GM23338 (cell line): ENCODE data around the gene SLC25A4. TPM values are rescaled to one million over a fixed set of nuclear protein-coding genes. Genes with fewer than 3 reads are reported as not detected.

ENCODE experiments used
- ATAC-seq: fragments of 200-7000 bp; cut with Tn5 transposase; 3 replicates; pipeline ENCODE4 v1.9.1; 2020
- DNase-seq: peaks from one replicate; pipeline ENCODE4 v3.0.0-alpha.2; 2015; ENCODE audit warnings: low spot score
- H2AFZ ChIP-seq: fragments of 200-600 bp; sonication (generic); 2 replicates; pipeline ENCODE4 v1.8.0; 2016; ENCODE audit warnings: antibody characterized with exemption, mild to moderate bottlenecking, moderate library complexity
- H3F3A ChIP-seq: fragments of 200-600 bp; sonication (generic); replicated peaks from 2 replicates; pipeline ENCODE4 v1.8.0; 2017; ENCODE audit warnings: antibody characterized with exemption, mixed run types, low read depth
- H3K27ac ChIP-seq: fragments of 200-600 bp; sonication (generic); 2 replicates; pipeline ENCODE4 v1.6.1; 2016; ENCODE audit warnings: low read depth
- H3K27me3 ChIP-seq: fragments of 200-600 bp; sonication (generic); 2 replicates; pipeline ENCODE4 v1.8.0; 2016; ENCODE audit warnings: mild to moderate bottlenecking, mixed run types, moderate library complexity; ENCODE audit not compliant: insufficient read depth
- H3K36me3 ChIP-seq: fragments of 200-600 bp; sonication (generic); 2 replicates; pipeline ENCODE4 v1.8.0; 2016; ENCODE audit warnings: mild to moderate bottlenecking; ENCODE audit not compliant: insufficient read depth
- H3K4me1 ChIP-seq: fragments of 200-600 bp; sonication (generic); 2 replicates; pipeline ENCODE4 v1.8.0; 2016; ENCODE audit warnings: mild to moderate bottlenecking, moderate library complexity; ENCODE audit not compliant: insufficient read depth
- H3K4me2 ChIP-seq: fragments of 200-600 bp; sonication (generic); 2 replicates; pipeline ENCODE4 v1.7.1; 2017; ENCODE audit warnings: mixed run types
- H3K4me3 ChIP-seq: fragments of 200-600 bp; sonication (generic); 2 replicates; pipeline ENCODE4 v1.6.1; 2016; ENCODE audit warnings: mixed run types
- H3K79me2 ChIP-seq: fragments of 200-600 bp; sonication (generic); replicated peaks from 2 replicates; pipeline ENCODE4 v1.8.0; 2017; ENCODE audit warnings: mild to moderate bottlenecking; ENCODE audit not compliant: insufficient read depth
- H3K9me2 ChIP-seq: fragments of 200-600 bp; sonication (generic); 2 replicates; pipeline ENCODE4 v1.8.0; 2017; ENCODE audit not compliant: insufficient read depth
- H4K20me1 ChIP-seq: fragments of 200-600 bp; sonication (generic); replicated peaks from 2 replicates; pipeline ENCODE4 v1.8.0; 2017; ENCODE audit warnings: mild to moderate bottlenecking; ENCODE audit not compliant: insufficient read depth
- H3K27ac Mint-ChIP-seq: 2 replicates; pipeline ENCODE4 v1.8.0; 2020; ENCODE audit warnings: inconsistent platforms, mild to moderate bottlenecking, moderate library complexity, mixed read lengths
- H3K27me3 Mint-ChIP-seq: 3 replicates; pipeline ENCODE4 v1.8.0; 2022; ENCODE audit warnings: low read depth, mild to moderate bottlenecking, moderate library complexity, mixed read lengths, inconsistent platforms; ENCODE audit not compliant: insufficient read depth, poor library complexity
- H3K36me3 Mint-ChIP-seq: 3 replicates; pipeline ENCODE4 v1.8.0; 2021; ENCODE audit warnings: low read depth, mild to moderate bottlenecking, inconsistent platforms, moderate library complexity, mixed read lengths
- H3K4me1 Mint-ChIP-seq: 3 replicates; pipeline ENCODE4 v1.8.0; 2020; ENCODE audit warnings: mild to moderate bottlenecking, inconsistent platforms, mixed read lengths
- H3K4me3 Mint-ChIP-seq: 3 replicates; pipeline ENCODE4 v1.8.0; 2021; ENCODE audit warnings: moderate library complexity, mild to moderate bottlenecking, inconsistent platforms, mixed read lengths
- H3K9me3 Mint-ChIP-seq: 3 replicates; pipeline ENCODE4 v1.8.0; 2020; ENCODE audit warnings: moderate library complexity, mild to moderate bottlenecking, inconsistent platforms, mixed read lengths
- CREB1 ChIP-seq: fragments of 250-450 bp; sonication (Bioruptor Pico); IDR thresholded peaks from 2 replicates; pipeline ENCODE4 v1.5.0; 2020; ENCODE audit warnings: low read depth, mild to moderate bottlenecking, moderate library complexity
- ETS1 ChIP-seq: IDR thresholded peaks from 2 replicates; pipeline ENCODE4 v1.6.1; 2016; ENCODE audit warnings: antibody characterized with exemption
- EZH2 ChIP-seq: fragments of 200-600 bp; sonication (generic); IDR thresholded peaks from one replicate; pipeline ENCODE4 v1.8.0; 2017; ENCODE audit warnings: antibody characterized with exemption, mild to moderate bottlenecking, low read depth; ENCODE audit not compliant: unreplicated experiment
- EZH2phosphoT487 ChIP-seq: fragments of 200-600 bp; sonication (generic); IDR thresholded peaks from one replicate; pipeline ENCODE4 v1.8.1; 2018; ENCODE audit warnings: antibody characterized with exemption; ENCODE audit not compliant: unreplicated experiment
- JUNB ChIP-seq: IDR thresholded peaks from one replicate; pipeline ENCODE4 v1.6.1; 2016; ENCODE audit warnings: antibody characterized with exemption; ENCODE audit not compliant: unreplicated experiment
- NANOG ChIP-seq: IDR thresholded peaks from 2 replicates; pipeline ENCODE4 v1.6.1; 2016; ENCODE audit warnings: antibody characterized with exemption, borderline replicate concordance
- POLR2AphosphoS5 ChIP-seq: IDR thresholded peaks from 2 replicates; pipeline ENCODE4 v1.6.1; 2016; ENCODE audit warnings: antibody characterized with exemption, low read depth
- STAT1 ChIP-seq: IDR thresholded peaks from one replicate; pipeline ENCODE4 v1.6.1; 2016; ENCODE audit warnings: antibody characterized with exemption; ENCODE audit not compliant: unreplicated experiment
- ZNF114 ChIP-seq: fragments of 250-450 bp; sonication (Bioruptor Pico); IDR thresholded peaks from 2 replicates; pipeline ENCODE4 v1.5.0; 2020; ENCODE audit warnings: mild to moderate bottlenecking, moderate library complexity
- ZNF331 ChIP-seq: fragments of 250-450 bp; sonication (Bioruptor Pico); IDR thresholded peaks from 2 replicates; pipeline ENCODE4 v1.5.0; 2020; ENCODE audit warnings: low read depth, mild to moderate bottlenecking, moderate library complexity
- polyA plus RNA-seq: library from polyadenylated mRNA; unstranded; fragments of >200 nt; fragmentation: Nextera tagmentation; extraction: Ambion mirVana; gene quantifications from 2 replicates; pipeline ENCODE4 v1.2.1, GENCODE V29; 2016
- total RNA-seq: library from RNA; depleted of rRNA; stranded (reverse); fragments of >200 nt; shearing (Covaris generic); gene quantifications from 2 replicates; pipeline ENCODE4 v1.2.3, GENCODE V29; 2014
- TF ChIP-seq, protein P1 (sequence below): IDR thresholded peaks from one replicate; pipeline ENCODE4 v1.6.1; 2018; ENCODE audit warnings: antibody characterized with exemption; ENCODE audit not compliant: unreplicated experiment
- TF ChIP-seq, protein P2 (sequence below): fragments of 250-450 bp; sonication (Bioruptor Pico); IDR thresholded peaks from 2 replicates; pipeline ENCODE4 v1.5.0; 2020; ENCODE audit warnings: mild to moderate bottlenecking, moderate library complexity
- TF ChIP-seq, protein P3 (sequence below), 2 experiments: fragments of 200-600 bp in 1 of 2; sonication (generic) in 1 of 2; conservative IDR thresholded peaks; 2 replicates each; pipeline versions ENCODE4 v1.5.1 to v1.6.1; 2016 to 2017; ENCODE audit warnings: antibody characterized with exemption in 2 of 2, low read depth in 2 of 2, mild to moderate bottlenecking in 2 of 2, moderate library complexity in 1 of 2

SLC25A4 gene
- total and polyA plus RNA-seq, 2 experiments from 2014 or later, result 43.6 to 66.5 TPM

DNA sequence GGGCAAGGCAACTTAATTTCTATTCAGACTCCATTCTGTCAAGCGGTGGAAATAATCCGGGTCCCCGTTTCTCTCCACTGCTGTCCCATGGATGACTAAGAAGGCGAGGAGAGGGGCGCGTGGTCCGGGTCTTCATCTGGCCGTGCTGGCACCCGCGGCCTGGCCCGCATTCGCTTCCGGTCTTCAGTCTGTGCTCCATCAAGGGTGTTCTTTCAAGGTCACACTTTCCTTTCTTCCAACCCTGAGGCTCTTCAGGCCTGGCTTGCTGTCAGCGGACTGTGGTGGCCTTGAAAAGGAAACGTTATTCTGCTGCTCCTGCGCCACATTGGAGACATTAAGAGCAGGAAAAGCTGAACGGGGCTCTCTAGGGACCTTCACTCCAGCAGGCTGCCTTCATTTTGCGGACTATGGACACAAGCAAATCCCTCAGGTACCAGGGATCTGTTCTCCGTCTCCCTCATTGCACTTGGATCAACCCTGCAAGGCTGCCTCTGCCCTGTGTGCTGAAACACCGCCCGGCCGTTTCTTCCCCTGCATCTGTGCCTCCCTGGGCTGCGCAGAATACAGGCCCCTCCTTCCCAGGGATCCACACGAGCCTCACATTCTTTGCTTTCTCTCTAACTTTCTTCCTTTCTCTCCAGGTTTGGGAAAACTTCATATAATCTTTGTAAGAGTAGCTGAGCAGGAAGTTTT lies 5.7 kb upstream of the SLC25A4 start:
- no peaks in the 10 kb centered on the region for H4K20me1 ChIP-seq
- no peaks in the 10 kb centered on the region for H3K36me3 ChIP-seq
- Mint-ChIP-seq H3K9me3 (no peaks in the 10 kb centered on the region), H3K27ac (no peak overlapping the region), H3K4me1 (peaks cover 7% of the 10 kb centered on the region), H3K27me3 (peaks cover 11% of the 10 kb centered on the region), H3K36me3 (no peaks in the 10 kb centered on the region), H3K4me3 (no peak overlapping the region)
- DNase-seq (peak; percentile 24), ATAC-seq (peak; percentile 48)
- no peak overlapping the region for H3K27ac ChIP-seq
- H2AFZ ChIP-seq, result peak overlapping the region; percentile 69; the same call in 1 of the 2 replicates
- H3K79me2 ChIP-seq, result no peaks in the 10 kb centered on the region
- H3F3A ChIP-seq, result peaks cover 4% of the 10 kb centered on the region; the same call in 1 of the 2 replicates
- no peaks in the 10 kb centered on the region for H3K9me2 ChIP-seq
- TF ChIP-seq STAT1, result no peak
- TF ChIP-seq EZH2, result no peak
- TF ChIP-seq, protein P1, sequence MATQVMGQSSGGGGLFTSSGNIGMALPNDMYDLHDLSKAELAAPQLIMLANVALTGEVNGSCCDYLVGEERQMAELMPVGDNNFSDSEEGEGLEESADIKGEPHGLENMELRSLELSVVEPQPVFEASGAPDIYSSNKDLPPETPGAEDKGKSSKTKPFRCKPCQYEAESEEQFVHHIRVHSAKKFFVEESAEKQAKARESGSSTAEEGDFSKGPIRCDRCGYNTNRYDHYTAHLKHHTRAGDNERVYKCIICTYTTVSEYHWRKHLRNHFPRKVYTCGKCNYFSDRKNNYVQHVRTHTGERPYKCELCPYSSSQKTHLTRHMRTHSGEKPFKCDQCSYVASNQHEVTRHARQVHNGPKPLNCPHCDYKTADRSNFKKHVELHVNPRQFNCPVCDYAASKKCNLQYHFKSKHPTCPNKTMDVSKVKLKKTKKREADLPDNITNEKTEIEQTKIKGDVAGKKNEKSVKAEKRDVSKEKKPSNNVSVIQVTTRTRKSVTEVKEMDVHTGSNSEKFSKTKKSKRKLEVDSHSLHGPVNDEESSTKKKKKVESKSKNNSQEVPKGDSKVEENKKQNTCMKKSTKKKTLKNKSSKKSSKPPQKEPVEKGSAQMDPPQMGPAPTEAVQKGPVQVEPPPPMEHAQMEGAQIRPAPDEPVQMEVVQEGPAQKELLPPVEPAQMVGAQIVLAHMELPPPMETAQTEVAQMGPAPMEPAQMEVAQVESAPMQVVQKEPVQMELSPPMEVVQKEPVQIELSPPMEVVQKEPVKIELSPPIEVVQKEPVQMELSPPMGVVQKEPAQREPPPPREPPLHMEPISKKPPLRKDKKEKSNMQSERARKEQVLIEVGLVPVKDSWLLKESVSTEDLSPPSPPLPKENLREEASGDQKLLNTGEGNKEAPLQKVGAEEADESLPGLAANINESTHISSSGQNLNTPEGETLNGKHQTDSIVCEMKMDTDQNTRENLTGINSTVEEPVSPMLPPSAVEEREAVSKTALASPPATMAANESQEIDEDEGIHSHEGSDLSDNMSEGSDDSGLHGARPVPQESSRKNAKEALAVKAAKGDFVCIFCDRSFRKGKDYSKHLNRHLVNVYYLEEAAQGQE, result no peak
- no peak for TF ChIP-seq ZNF331 (CRISPR knock-in tag)
- TF ChIP-seq CREB1 (CRISPR knock-in tag), result no peak
- no peak for TF ChIP-seq JUNB
- TF ChIP-seq POLR2AphosphoS5, result no peak
- TF ChIP-seq ETS1, result no peak
- TF ChIP-seq, protein P2, sequence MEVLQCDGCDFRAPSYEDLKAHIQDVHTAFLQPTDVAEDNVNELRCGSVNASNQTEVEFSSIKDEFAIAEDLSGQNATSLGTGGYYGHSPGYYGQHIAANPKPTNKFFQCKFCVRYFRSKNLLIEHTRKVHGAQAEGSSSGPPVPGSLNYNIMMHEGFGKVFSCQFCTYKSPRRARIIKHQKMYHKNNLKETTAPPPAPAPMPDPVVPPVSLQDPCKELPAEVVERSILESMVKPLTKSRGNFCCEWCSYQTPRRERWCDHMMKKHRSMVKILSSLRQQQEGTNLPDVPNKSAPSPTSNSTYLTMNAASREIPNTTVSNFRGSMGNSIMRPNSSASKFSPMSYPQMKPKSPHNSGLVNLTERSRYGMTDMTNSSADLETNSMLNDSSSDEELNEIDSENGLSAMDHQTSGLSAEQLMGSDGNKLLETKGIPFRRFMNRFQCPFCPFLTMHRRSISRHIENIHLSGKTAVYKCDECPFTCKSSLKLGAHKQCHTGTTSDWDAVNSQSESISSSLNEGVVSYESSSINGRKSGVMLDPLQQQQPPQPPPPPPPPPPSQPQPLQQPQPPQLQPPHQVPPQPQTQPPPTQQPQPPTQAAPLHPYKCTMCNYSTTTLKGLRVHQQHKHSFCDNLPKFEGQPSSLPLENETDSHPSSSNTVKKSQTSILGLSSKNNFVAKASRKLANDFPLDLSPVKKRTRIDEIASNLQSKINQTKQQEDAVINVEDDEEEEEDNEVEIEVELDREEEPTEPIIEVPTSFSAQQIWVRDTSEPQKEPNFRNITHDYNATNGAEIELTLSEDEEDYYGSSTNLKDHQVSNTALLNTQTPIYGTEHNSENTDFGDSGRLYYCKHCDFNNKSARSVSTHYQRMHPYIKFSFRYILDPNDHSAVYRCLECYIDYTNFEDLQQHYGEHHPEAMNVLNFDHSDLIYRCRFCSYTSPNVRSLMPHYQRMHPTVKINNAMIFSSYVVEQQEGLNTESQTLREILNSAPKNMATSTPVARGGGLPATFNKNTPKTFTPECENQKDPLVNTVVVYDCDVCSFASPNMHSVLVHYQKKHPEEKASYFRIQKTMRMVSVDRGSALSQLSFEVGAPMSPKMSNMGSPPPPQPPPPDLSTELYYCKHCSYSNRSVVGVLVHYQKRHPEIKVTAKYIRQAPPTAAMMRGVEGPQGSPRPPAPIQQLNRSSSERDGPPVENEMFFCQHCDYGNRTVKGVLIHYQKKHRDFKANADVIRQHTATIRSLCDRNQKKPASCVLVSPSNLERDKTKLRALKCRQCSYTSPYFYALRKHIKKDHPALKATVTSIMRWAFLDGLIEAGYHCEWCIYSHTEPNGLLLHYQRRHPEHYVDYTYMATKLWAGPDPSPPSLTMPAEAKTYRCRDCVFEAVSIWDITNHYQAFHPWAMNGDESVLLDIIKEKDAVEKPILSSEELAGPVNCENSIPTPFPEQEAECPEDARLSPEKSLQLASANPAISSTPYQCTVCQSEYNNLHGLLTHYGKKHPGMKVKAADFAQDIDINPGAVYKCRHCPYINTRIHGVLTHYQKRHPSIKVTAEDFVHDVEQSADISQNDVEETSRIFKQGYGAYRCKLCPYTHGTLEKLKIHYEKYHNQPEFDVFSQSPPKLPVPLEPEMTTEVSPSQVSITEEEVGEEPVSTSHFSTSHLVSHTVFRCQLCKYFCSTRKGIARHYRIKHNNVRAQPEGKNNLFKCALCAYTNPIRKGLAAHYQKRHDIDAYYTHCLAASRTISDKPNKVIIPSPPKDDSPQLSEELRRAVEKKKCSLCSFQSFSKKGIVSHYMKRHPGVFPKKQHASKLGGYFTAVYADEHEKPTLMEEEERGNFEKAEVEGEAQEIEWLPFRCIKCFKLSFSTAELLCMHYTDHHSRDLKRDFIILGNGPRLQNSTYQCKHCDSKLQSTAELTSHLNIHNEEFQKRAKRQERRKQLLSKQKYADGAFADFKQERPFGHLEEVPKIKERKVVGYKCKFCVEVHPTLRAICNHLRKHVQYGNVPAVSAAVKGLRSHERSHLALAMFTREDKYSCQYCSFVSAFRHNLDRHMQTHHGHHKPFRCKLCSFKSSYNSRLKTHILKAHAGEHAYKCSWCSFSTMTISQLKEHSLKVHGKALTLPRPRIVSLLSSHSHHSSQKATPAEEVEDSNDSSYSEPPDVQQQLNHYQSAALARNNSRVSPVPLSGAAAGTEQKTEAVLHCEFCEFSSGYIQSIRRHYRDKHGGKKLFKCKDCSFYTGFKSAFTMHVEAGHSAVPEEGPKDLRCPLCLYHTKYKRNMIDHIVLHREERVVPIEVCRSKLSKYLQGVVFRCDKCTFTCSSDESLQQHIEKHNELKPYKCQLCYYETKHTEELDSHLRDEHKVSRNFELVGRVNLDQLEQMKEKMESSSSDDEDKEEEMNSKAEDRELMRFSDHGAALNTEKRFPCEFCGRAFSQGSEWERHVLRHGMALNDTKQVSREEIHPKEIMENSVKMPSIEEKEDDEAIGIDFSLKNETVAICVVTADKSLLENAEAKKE (CRISPR knock-in tag), result no peak
- TF ChIP-seq ZNF114 (CRISPR knock-in tag), result no peak
- TF ChIP-seq NANOG, result no peak
- TF ChIP-seq, protein P3, sequence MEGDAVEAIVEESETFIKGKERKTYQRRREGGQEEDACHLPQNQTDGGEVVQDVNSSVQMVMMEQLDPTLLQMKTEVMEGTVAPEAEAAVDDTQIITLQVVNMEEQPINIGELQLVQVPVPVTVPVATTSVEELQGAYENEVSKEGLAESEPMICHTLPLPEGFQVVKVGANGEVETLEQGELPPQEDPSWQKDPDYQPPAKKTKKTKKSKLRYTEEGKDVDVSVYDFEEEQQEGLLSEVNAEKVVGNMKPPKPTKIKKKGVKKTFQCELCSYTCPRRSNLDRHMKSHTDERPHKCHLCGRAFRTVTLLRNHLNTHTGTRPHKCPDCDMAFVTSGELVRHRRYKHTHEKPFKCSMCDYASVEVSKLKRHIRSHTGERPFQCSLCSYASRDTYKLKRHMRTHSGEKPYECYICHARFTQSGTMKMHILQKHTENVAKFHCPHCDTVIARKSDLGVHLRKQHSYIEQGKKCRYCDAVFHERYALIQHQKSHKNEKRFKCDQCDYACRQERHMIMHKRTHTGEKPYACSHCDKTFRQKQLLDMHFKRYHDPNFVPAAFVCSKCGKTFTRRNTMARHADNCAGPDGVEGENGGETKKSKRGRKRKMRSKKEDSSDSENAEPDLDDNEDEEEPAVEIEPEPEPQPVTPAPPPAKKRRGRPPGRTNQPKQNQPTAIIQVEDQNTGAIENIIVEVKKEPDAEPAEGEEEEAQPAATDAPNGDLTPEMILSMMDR (conservative IDR thresholded peaks at IDR 0.05; ENCODE audit: low read depth in 2 of 2), result no peak
- TF ChIP-seq EZH2phosphoT487, result no peak
- no peaks in the 10 kb centered on the region for H3K27me3 ChIP-seq
- no peak overlapping the region for H3K4me2 ChIP-seq
- H3K4me3 ChIP-seq, result no peak overlapping the region
- H3K4me1 ChIP-seq, result peaks cover 8% of the 10 kb centered on the region
